ENCODE data around the gene OTUD3. TPM values are rescaled to one million over a fixed set of nuclear protein-coding genes. Genes with fewer than 3 reads are reported as not detected.
A peak's percentile ranks its signal among the peaks of the same experiment; 100 is the strongest.

The OTUD3 gene
- total RNA-seq, 1 experiment from 2014 or later = 14.7 TPM

- H3K27ac Mint-ChIP-seq (ENCODE audit: unreplicated experiment) = no peak overlapping the region
- H3K4me3 Mint-ChIP-seq (ENCODE audit: low read depth, unreplicated experiment) = no peak overlapping the region
- no peaks in the 10 kb centered on the region for H3K9me3 Mint-ChIP-seq (ENCODE audit: low read depth, unreplicated experiment)
- no peaks in the 10 kb centered on the region for H3K36me3 Mint-ChIP-seq (ENCODE audit: insufficient read depth, unreplicated experiment)
- CTCF ChIA-PET = interaction anchor here (1.2 kb wide), 1 partner anchor 8 kb away, joined by 3 read pairs; no protein-coding TSS in a partner anchor
- no peak for DNase-seq
- intact Hi-C loops (cut with micrococcal nuclease; ENCODE audit: unreplicated experiment) = no loop called here
- TF ChIP-seq CTCF (IDR thresholded peaks at IDR 0.05; ENCODE audit: unreplicated experiment) = no peak
- peaks cover 28% of the 10 kb centered on the region for H3K4me1 Mint-ChIP-seq (ENCODE audit: low read depth, unreplicated experiment)
- no TSS peak for BruUV-seq (replicated peaks)
- no peaks in the 10 kb centered on the region for H3K27me3 Mint-ChIP-seq (ENCODE audit: unreplicated experiment)
Measured at GRCh38 chr1:19869929-19870328, 12.3 kb upstream of the OTUD3 start.

GRCh38 chr1:19872190-19872589 is 10.0 kb upstream of the OTUD3 start:
- BruUV-seq (replicated peaks) = no TSS peak
- intact Hi-C loops (cut with micrococcal nuclease; ENCODE audit: unreplicated experiment) = loop anchor here (1.0 kb wide), 1 partner anchor 110 kb away; no protein-coding TSS in a partner anchor
- Mint-ChIP-seq H3K27ac (ENCODE audit: unreplicated experiment) (peak overlapping the region; percentile 60), H3K27me3 (ENCODE audit: unreplicated experiment) (no peaks in the 10 kb centered on the region), H3K4me1 (ENCODE audit: low read depth, unreplicated experiment) (peaks cover 14% of the 10 kb centered on the region), H3K36me3 (ENCODE audit: insufficient read depth, unreplicated experiment) (no peaks in the 10 kb centered on the region), H3K9me3 (ENCODE audit: low read depth, unreplicated experiment) (no peaks in the 10 kb centered on the region), H3K4me3 (ENCODE audit: low read depth, unreplicated experiment) (no peak overlapping the region)
- CTCF ChIA-PET = interaction anchor here (0.8 to 1.2 kb wide), 5 partner anchors 10 to 157 kb away, joined by 3 to 12 read pairs (median 5); partner anchors contain the start of gene OTUD3
- no peak for TF ChIP-seq CTCF (IDR thresholded peaks at IDR 0.05; ENCODE audit: unreplicated experiment)
- DNase-seq = peak; percentile 81

GRCh38 chr1:19877181-19877750 is 4.9 kb upstream of the OTUD3 start:
- no peak for TF ChIP-seq CTCF (IDR thresholded peaks at IDR 0.05; ENCODE audit: unreplicated experiment)
- H3K4me3 Mint-ChIP-seq (ENCODE audit: low read depth, unreplicated experiment) = no peak overlapping the region
- BruUV-seq (replicated peaks) = no TSS peak
- H3K27ac Mint-ChIP-seq (ENCODE audit: unreplicated experiment) = no peak overlapping the region
- intact Hi-C loops (cut with micrococcal nuclease; ENCODE audit: unreplicated experiment) = no loop called here
- DNase-seq = no peak
- CTCF ChIA-PET = interaction anchor here (0.5 kb wide), 1 partner anchor 62 kb away, joined by 7 read pairs; the partner anchor contains the start of gene RNF186
- H3K27me3 Mint-ChIP-seq (ENCODE audit: unreplicated experiment) = no peaks in the 10 kb centered on the region
- H3K36me3 Mint-ChIP-seq (ENCODE audit: insufficient read depth, unreplicated experiment) = peaks cover 2% of the 10 kb centered on the region
- H3K9me3 Mint-ChIP-seq (ENCODE audit: low read depth, unreplicated experiment) = no peaks in the 10 kb centered on the region
- H3K4me1 Mint-ChIP-seq (ENCODE audit: low read depth, unreplicated experiment) = peaks cover 20% of the 10 kb centered on the region

- Mint-ChIP-seq H3K4me3 (ENCODE audit: low read depth, unreplicated experiment) (no peak overlapping the region), H3K36me3 (ENCODE audit: insufficient read depth, unreplicated experiment) (peaks cover 10% of the 10 kb centered on the region), H3K27ac (ENCODE audit: unreplicated experiment) (no peak overlapping the region), H3K4me1 (ENCODE audit: low read depth, unreplicated experiment) (peaks cover 15% of the 10 kb centered on the region), H3K9me3 (ENCODE audit: low read depth, unreplicated experiment) (no peaks in the 10 kb centered on the region), H3K27me3 (ENCODE audit: unreplicated experiment) (no peaks in the 10 kb centered on the region)
- CTCF ChIA-PET = interaction anchor here (0.5 kb wide), 1 partner anchor 63 kb away, joined by 7 read pairs; the partner anchor contains the start of gene RNF186
- intact Hi-C loops (cut with micrococcal nuclease; ENCODE audit: unreplicated experiment) = no loop called here
- no peak for TF ChIP-seq CTCF (IDR thresholded peaks at IDR 0.05; ENCODE audit: unreplicated experiment)
- no TSS peak for BruUV-seq (replicated peaks)
- no peak for DNase-seq
Measured at GRCh38 chr1:19877821-19878636, 4.2 kb upstream of the OTUD3 start.
